ENCODE measurements around the gene PSORS1C1. TPM values are rescaled to one million over a fixed set of nuclear protein-coding genes. Genes with fewer than 3 reads are reported as not detected.
"Not testable (repeated sequence)": the region's sequence is repeated elsewhere in the genome, so short reads cannot be mapped to it uniquely, and the experiment has no call there.

Gene PSORS1C1
- total RNA-seq (1 to 10 TPM; 1.4 to 4.5 (median 4.4) TPM), polyA plus RNA-seq (6.5 TPM)
- long read RNA-seq, donor 1, partial matches to known transcripts, result 0 of 10 reads
- long read RNA-seq, donor 1, other reads (novel, unspliced or antisense), result 5 of 10 reads
- long read RNA-seq, donor 2, partial matches to known transcripts, result 0 of 1 reads
- long read RNA-seq, donor 2, other reads (novel, unspliced or antisense), result 1 of 1 reads
- long read RNA-seq, donor 3, result 0 reads
- long read RNA-seq, donor 4, transcript PSORS1C1-202 (2 exons, 3,827 nt), result major isoform, 6 of 7 reads
- long read RNA-seq, donor 4, partial matches to known transcripts, result 0 of 7 reads
- long read RNA-seq, donor 4, other reads (novel, unspliced or antisense), result 1 of 7 reads

GRCh38 chr6:31114541-31114878 lies at the start of gene PSORS1C1:
Gene PSORS1C1 (plus strand): TSS chr6:31114800. CDS start chr6:31129633, 14,833 bp downstream.
- no peaks in the 10 kb centered on the region for H3K27me3 ChIP-seq (ENCODE audit: control insufficient read depth, insufficient read depth)
- peak; percentile 91 to 95 (median 92) for DNase-seq
- no peaks in the 10 kb centered on the region for H3K9me3 ChIP-seq (ENCODE audit: control insufficient read depth, low read length)
- peak within 1 kb of the TSS; percentile 16 for H3K4me3 ChIP-seq (ENCODE audit: low read length)
- peak; percentile 94 for ATAC-seq
- WGBS, result 10% methylated on average over 3 of the region's 3 CpGs
- peaks cover 22% of the 10 kb centered on the region for H3K4me1 ChIP-seq (ENCODE audit: control insufficient read depth, insufficient read depth, low read length)
- H3K27ac ChIP-seq (ENCODE audit: low read length), result peak within 1 kb of the TSS; percentile 98
- intact Hi-C loops (cut with DNase I), result no loop called here

GRCh38 chr6:31065556-31065955 lies 49.0 kb upstream of the PSORS1C1 start:
- no peak for ATAC-seq
- H3K27ac ChIP-seq (ENCODE audit: low read length), result no peak overlapping the region
- intact Hi-C loops (cut with DNase I), result loop anchor here in 1 of 4 donors (5.0 kb wide), 1 partner anchor 238 kb away; no protein-coding TSS in a partner anchor
- H3K9me3 ChIP-seq (ENCODE audit: control insufficient read depth, low read length), result no peaks in the 10 kb centered on the region
- no peaks in the 10 kb centered on the region for H3K4me1 ChIP-seq (ENCODE audit: control insufficient read depth, insufficient read depth, low read length)
- 36% methylated on average over 2 of the region's 2 CpGs for WGBS
- no peak overlapping the region for H3K4me3 ChIP-seq (ENCODE audit: low read length)
- no peaks in the 10 kb centered on the region for H3K27me3 ChIP-seq (ENCODE audit: control insufficient read depth, insufficient read depth)
- DNase-seq, result no peak

- not testable (repeated sequence) for ATAC-seq
Observed at GRCh38 chr6:31067028-31067427, 47.6 kb upstream of the PSORS1C1 start.

GRCh38 chr6:31067891-31068668 lies 46.5 kb upstream of the PSORS1C1 start:
- WGBS, result 83% methylated on average over 6 of the region's 11 CpGs

More at GRCh38 chr6:31067028-31067427, 47.6 kb upstream of the PSORS1C1 start:
- intact Hi-C loops (cut with DNase I), result loop anchor here in 1 of 4 donors (5.0 kb wide), 1 partner anchor 240 kb away; no protein-coding TSS in a partner anchor
- H3K4me1 ChIP-seq (ENCODE audit: control insufficient read depth, insufficient read depth, low read length); H3K27me3 ChIP-seq (ENCODE audit: control insufficient read depth, insufficient read depth); H3K4me3 ChIP-seq (ENCODE audit: low read length); H3K9me3 ChIP-seq (ENCODE audit: control insufficient read depth, low read length); H3K27ac ChIP-seq (ENCODE audit: low read length): not testable (repeated sequence)
- 85% methylated on average over 21 of the region's 32 CpGs for WGBS
- peak in 1 of 3 donors; percentile 59 for DNase-seq

GRCh38 chr6:31068669-31069340 lies 45.8 kb upstream of the PSORS1C1 start:
- no peaks in the 10 kb centered on the region for H3K4me1 ChIP-seq (ENCODE audit: control insufficient read depth, insufficient read depth, low read length)
- 49% methylated on average over 13 of the region's 13 CpGs for WGBS
- peak; percentile 87 to 92 for ATAC-seq
- DNase-seq, result peak; percentile 74 to 91 (median 86)
- H3K4me3 ChIP-seq (ENCODE audit: low read length), result no peak overlapping the region
- H3K27ac ChIP-seq (ENCODE audit: low read length), result no peak overlapping the region
- H3K9me3 ChIP-seq (ENCODE audit: control insufficient read depth, low read length), result no peaks in the 10 kb centered on the region
- H3K27me3 ChIP-seq (ENCODE audit: control insufficient read depth, insufficient read depth), result no peaks in the 10 kb centered on the region
- intact Hi-C loops (cut with DNase I), result loop anchor here in 1 of 4 donors (2.0 to 5.0 kb wide), 2 partner anchors 154 to 242 kb away; partner anchors contain the start of gene VARS2

More at GRCh38 chr6:31067891-31068668, 46.5 kb upstream of the PSORS1C1 start:
- not testable (repeated sequence) for H3K4me3 ChIP-seq (ENCODE audit: low read length); H3K4me1 ChIP-seq (ENCODE audit: control insufficient read depth, insufficient read depth, low read length); H3K27ac ChIP-seq (ENCODE audit: low read length); H3K27me3 ChIP-seq (ENCODE audit: control insufficient read depth, insufficient read depth); ATAC-seq; H3K9me3 ChIP-seq (ENCODE audit: control insufficient read depth, low read length); DNase-seq
- intact Hi-C loops (cut with DNase I), result loop anchor here in 1 of 4 donors (2.0 to 5.0 kb wide), 2 partner anchors 153 to 241 kb away; partner anchors contain the start of gene VARS2

GRCh38 chr6:31070711-31071197 lies 43.8 kb upstream of the PSORS1C1 start:
- DNase-seq (peak in 1 of 3 donors; percentile 58), ATAC-seq (peak; percentile 75 to 86)
- WGBS, result 36% methylated on average over 6 of the region's 6 CpGs
- no peaks in the 10 kb centered on the region for H3K9me3 ChIP-seq (ENCODE audit: control insufficient read depth, low read length)
- intact Hi-C loops (cut with DNase I), result loop anchor here in 2 of 4 donors (5.0 to 10.0 kb wide), 3 partner anchors 153 to 243 kb away; partner anchors contain the start of gene VARS2 (in 1 of the 2)
- H3K27ac ChIP-seq (ENCODE audit: low read length), result no peak overlapping the region
- no peak overlapping the region for H3K4me3 ChIP-seq (ENCODE audit: low read length)
- H3K27me3 ChIP-seq (ENCODE audit: control insufficient read depth, insufficient read depth), result no peaks in the 10 kb centered on the region
- H3K4me1 ChIP-seq (ENCODE audit: control insufficient read depth, insufficient read depth, low read length), result no peaks in the 10 kb centered on the region

GRCh38 chr6:31074401-31074800 lies 40.2 kb upstream of the PSORS1C1 start:
- 86% methylated on average over 4 of the region's 4 CpGs for WGBS
- Histone ChIP-seq H3K27me3 (ENCODE audit: control insufficient read depth, insufficient read depth) (no peaks in the 10 kb centered on the region), H3K9me3 (ENCODE audit: control insufficient read depth, low read length) (no peaks in the 10 kb centered on the region), H3K27ac (ENCODE audit: low read length) (no peak overlapping the region), H3K4me1 (ENCODE audit: control insufficient read depth, insufficient read depth, low read length) (no peaks in the 10 kb centered on the region), H3K4me3 (ENCODE audit: low read length) (no peak overlapping the region)
- intact Hi-C loops (cut with DNase I), result loop anchor here in 2 of 4 donors (5.0 to 10.0 kb wide), 3 partner anchors 157 to 247 kb away; partner anchors contain the start of gene VARS2 (in 1 of the 2)
- ATAC-seq, result no peak
- no peak for DNase-seq

- ATAC-seq, result no peak
- no peak for DNase-seq
- H3K27ac ChIP-seq (ENCODE audit: low read length), result no peak overlapping the region
- H3K4me3 ChIP-seq (ENCODE audit: low read length), result no peak overlapping the region
- no peaks in the 10 kb centered on the region for H3K9me3 ChIP-seq (ENCODE audit: control insufficient read depth, low read length)
- H3K27me3 ChIP-seq (ENCODE audit: control insufficient read depth, insufficient read depth), result no peaks in the 10 kb centered on the region
- intact Hi-C loops (cut with DNase I), result loop anchor here in 2 of 4 donors (5.0 to 10.0 kb wide), 2 partner anchors 161 to 248 kb away; partner anchors contain the start of gene VARS2 (in 1 of the 2)
- H3K4me1 ChIP-seq (ENCODE audit: control insufficient read depth, insufficient read depth, low read length), result no peaks in the 10 kb centered on the region
- WGBS, result 83% methylated on average over 1 of the region's 1 CpG
Observed at GRCh38 chr6:31075528-31075927, 39.1 kb upstream of the PSORS1C1 start.

GRCh38 chr6:31076611-31077010 lies 38.0 kb upstream of the PSORS1C1 start:
- ATAC-seq (no peak), DNase-seq (no peak)
- Histone ChIP-seq H3K27me3 (ENCODE audit: control insufficient read depth, insufficient read depth) (no peaks in the 10 kb centered on the region), H3K9me3 (ENCODE audit: control insufficient read depth, low read length) (no peaks in the 10 kb centered on the region), H3K4me3 (ENCODE audit: low read length) (no peak overlapping the region), H3K27ac (ENCODE audit: low read length) (no peak overlapping the region), H3K4me1 (ENCODE audit: control insufficient read depth, insufficient read depth, low read length) (no peaks in the 10 kb centered on the region)
- 81% methylated on average over 4 of the region's 4 CpGs for WGBS
- intact Hi-C loops (cut with DNase I), result loop anchor here in 2 of 4 donors (5.0 to 10.0 kb wide), 2 partner anchors 162 to 249 kb away; partner anchors contain the start of gene VARS2 (in 1 of the 2)

- peak in 2 of 3 donors; percentile 35 to 82 for DNase-seq
Observed at GRCh38 chr6:31079656-31080261, 34.8 kb upstream of the PSORS1C1 start.

More at GRCh38 chr6:31079656-31080261, 34.8 kb upstream of the PSORS1C1 start:
- WGBS, result 19% methylated on average over 22 of the region's 22 CpGs
- Histone ChIP-seq H3K4me1 (ENCODE audit: control insufficient read depth, insufficient read depth, low read length) (no peaks in the 10 kb centered on the region), H3K4me3 (ENCODE audit: low read length) (no peak overlapping the region), H3K9me3 (ENCODE audit: control insufficient read depth, low read length) (no peaks in the 10 kb centered on the region), H3K27me3 (ENCODE audit: control insufficient read depth, insufficient read depth) (no peaks in the 10 kb centered on the region), H3K27ac (ENCODE audit: low read length) (no peak overlapping the region)
- ATAC-seq, result peak; percentile 73
- intact Hi-C loops (cut with DNase I), result loop anchor here in 3 of 4 donors (5.0 to 10.0 kb wide), 4 partner anchors 165 to 405 kb away; partner anchors contain the start of genes DHX16 (in 1 of the 3) and VARS2 (in 1 of the 3)

Measured in right cardiac atrium (tissue), 5 donors.